PC-9 (cell line): ENCODE results near the gene SAMD5. TPM values are rescaled to one million over a fixed set of nuclear protein-coding genes. Genes with fewer than 3 reads are reported as not detected.

Experiments
- BruUV-seq: library from RNA; stranded (reverse); fragments of 400-500 nt; replicated peaks from 2 replicates; lab custom pipeline; 2021; lab: Mats Ljungman, UMichigan
- CTCF ChIA-PET: fragments of 300-600 bp; sonication (Branson Sonifier 250); formaldehyde crosslinking; loops from one replicate; lab custom pipeline; 2022; ENCODE audit warnings: antibody characterized with exemption; lab: Charles Lee
- POLR2A ChIA-PET: fragments of 300-600 bp; sonication (Branson Sonifier 250); formaldehyde crosslinking; loops from one replicate; lab custom pipeline; 2022; ENCODE audit warnings: antibody characterized with exemption; ENCODE audit not compliant: unreplicated experiment; lab: Charles Lee
- DNase-seq, 2 experiments: peaks; one replicate each; pipeline versions ENCODE4 v3.0.0 to v3.0.0-alpha.2; 2015 to 2022; ENCODE audit warnings: mixed read lengths in 1 of 2
- H2AFZ ChIP-seq: fragments of 200-600 bp; sonication (generic); 2 replicates; pipeline ENCODE4 v1.8.1; 2017; ENCODE audit warnings: antibody characterized with exemption
- H3F3A ChIP-seq: fragments of 200-600 bp; sonication (generic); 2 replicates; pipeline ENCODE4 v1.8.1; 2017; ENCODE audit warnings: antibody characterized with exemption, mild to moderate bottlenecking, low read depth; ENCODE audit not compliant: insufficient read depth
- H3K27ac ChIP-seq: fragments of 200-600 bp; sonication (generic); 2 replicates; pipeline ENCODE4 v1.6.1; 2016; ENCODE audit warnings: mixed run types
- H3K27me3 ChIP-seq: fragments of 200-600 bp; sonication (generic); 2 replicates; pipeline ENCODE4 v1.6.1; 2016; ENCODE audit warnings: low read depth, mixed run types; ENCODE audit not compliant: insufficient read depth
- H3K36me3 ChIP-seq: fragments of 200-600 bp; sonication (generic); 2 replicates; pipeline ENCODE4 v1.6.1; 2016; ENCODE audit warnings: low read depth, mixed run types
- H3K4me1 ChIP-seq: fragments of 200-600 bp; sonication (generic); replicated peaks from 2 replicates; pipeline ENCODE4 v1.6.1; 2016; ENCODE audit warnings: mixed run types; ENCODE audit not compliant: insufficient read depth
- H3K4me2 ChIP-seq: fragments of 200-600 bp; sonication (generic); 2 replicates; pipeline ENCODE4 v1.6.1; 2017; ENCODE audit warnings: mixed run types
- H3K4me3 ChIP-seq: fragments of 200-600 bp; sonication (generic); 2 replicates; pipeline ENCODE4 v1.6.1; 2016; ENCODE audit warnings: mixed run types
- H3K79me2 ChIP-seq: fragments of 200-600 bp; sonication (generic); 2 replicates; pipeline ENCODE4 v1.6.1; 2017; ENCODE audit warnings: low read depth, mixed run types
- H3K9me2 ChIP-seq: fragments of 200-600 bp; sonication (generic); 2 replicates; pipeline ENCODE4 v1.8.1; 2017; ENCODE audit warnings: mild to moderate bottlenecking; ENCODE audit not compliant: insufficient read depth
- H3K9me3 ChIP-seq: fragments of 200-600 bp; sonication (generic); 2 replicates; pipeline ENCODE4 v1.8.1; 2016; ENCODE audit warnings: low read depth; ENCODE audit not compliant: insufficient read depth
- H4K20me1 ChIP-seq: fragments of 200-600 bp; sonication (generic); 2 replicates; pipeline ENCODE4 v1.8.1; 2017; ENCODE audit not compliant: insufficient read depth
- EZH2 ChIP-seq: fragments of 200-600 bp; sonication (generic); IDR thresholded peaks from 2 replicates; pipeline ENCODE4 v1.8.0; 2017; ENCODE audit warnings: antibody characterized with exemption, low read depth
- intact Hi-C: fragments of 100-400 bp; cut with micrococcal nuclease; formaldehyde crosslinking; loops from one replicate; pipeline ENCODE4 v1.10.0; 2022; ENCODE audit not compliant: unreplicated experiment
- total RNA-seq: library from RNA; stranded (reverse); gene quantifications from 2 replicates; pipeline ENCODE4 v1.2.3, GENCODE V29; 2021
- TF ChIP-seq, protein P1 (sequence below): fragments of 200-600 bp; sonication (generic); conservative IDR thresholded peaks from 2 replicates; pipeline ENCODE4 v1.6.1; 2017; ENCODE audit warnings: mixed run types, antibody characterized with exemption, mild to moderate bottlenecking, moderate library complexity

The SAMD5 gene
- total RNA-seq, 1 experiment from 2014 or later, result 1.2 TPM

GRCh38 chr6:147611992-147612391 is 103.5 kb downstream of the SAMD5 start:
- no peak for DNase-seq
- no peaks in the 10 kb centered on the region for H3K27me3 ChIP-seq

DNA sequence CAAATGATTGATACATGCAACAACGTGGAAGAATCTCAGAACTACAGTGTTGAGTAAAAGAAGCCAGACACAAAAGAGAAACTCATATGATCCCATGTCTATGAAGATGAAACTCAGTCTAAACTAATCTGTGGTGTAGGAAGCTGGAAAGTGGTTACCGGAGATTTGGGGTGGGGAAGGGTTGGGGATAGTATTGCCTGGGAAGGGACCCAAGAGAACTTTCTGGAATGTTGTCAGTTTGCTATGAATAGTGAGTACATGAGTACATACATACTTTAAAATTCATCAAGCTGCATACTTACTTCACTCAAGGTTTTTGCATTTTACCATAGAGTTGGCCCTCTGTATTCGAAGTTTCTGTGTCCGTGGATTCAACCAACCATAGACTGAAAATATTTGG is 106.0 kb downstream of the SAMD5 start:
- TF ChIP-seq, protein P1, sequence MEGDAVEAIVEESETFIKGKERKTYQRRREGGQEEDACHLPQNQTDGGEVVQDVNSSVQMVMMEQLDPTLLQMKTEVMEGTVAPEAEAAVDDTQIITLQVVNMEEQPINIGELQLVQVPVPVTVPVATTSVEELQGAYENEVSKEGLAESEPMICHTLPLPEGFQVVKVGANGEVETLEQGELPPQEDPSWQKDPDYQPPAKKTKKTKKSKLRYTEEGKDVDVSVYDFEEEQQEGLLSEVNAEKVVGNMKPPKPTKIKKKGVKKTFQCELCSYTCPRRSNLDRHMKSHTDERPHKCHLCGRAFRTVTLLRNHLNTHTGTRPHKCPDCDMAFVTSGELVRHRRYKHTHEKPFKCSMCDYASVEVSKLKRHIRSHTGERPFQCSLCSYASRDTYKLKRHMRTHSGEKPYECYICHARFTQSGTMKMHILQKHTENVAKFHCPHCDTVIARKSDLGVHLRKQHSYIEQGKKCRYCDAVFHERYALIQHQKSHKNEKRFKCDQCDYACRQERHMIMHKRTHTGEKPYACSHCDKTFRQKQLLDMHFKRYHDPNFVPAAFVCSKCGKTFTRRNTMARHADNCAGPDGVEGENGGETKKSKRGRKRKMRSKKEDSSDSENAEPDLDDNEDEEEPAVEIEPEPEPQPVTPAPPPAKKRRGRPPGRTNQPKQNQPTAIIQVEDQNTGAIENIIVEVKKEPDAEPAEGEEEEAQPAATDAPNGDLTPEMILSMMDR, result no peak
- TF ChIP-seq EZH2, result no peak
- no peak for DNase-seq
- Histone ChIP-seq H3F3A (no peaks in the 10 kb centered on the region), H3K9me3 (no peaks in the 10 kb centered on the region), H3K36me3 (no peaks in the 10 kb centered on the region), H3K9me2 (no peaks in the 10 kb centered on the region), H3K4me2 (no peak overlapping the region), H3K27me3 (no peaks in the 10 kb centered on the region), H3K4me1 (no peaks in the 10 kb centered on the region), H2AFZ (no peak overlapping the region), H4K20me1 (no peaks in the 10 kb centered on the region), H3K4me3 (no peak overlapping the region), H3K27ac (no peak overlapping the region), H3K79me2 (no peaks in the 10 kb centered on the region)
- intact Hi-C loops, result no loop called here
- BruUV-seq, result no TSS peak
- ChIA-PET POLR2A (no interaction called here), CTCF (no interaction called here)

More at GRCh38 chr6:147611992-147612391, 103.5 kb downstream of the SAMD5 start:
- Histone ChIP-seq H3K4me3 (no peak overlapping the region), H3K36me3 (no peaks in the 10 kb centered on the region), H3K4me2 (no peak overlapping the region), H2AFZ (no peak overlapping the region), H3K79me2 (no peaks in the 10 kb centered on the region), H3K27ac (no peak overlapping the region), H3F3A (no peaks in the 10 kb centered on the region), H3K4me1 (no peaks in the 10 kb centered on the region), H4K20me1 (no peaks in the 10 kb centered on the region), H3K9me3 (no peaks in the 10 kb centered on the region), H3K9me2 (no peaks in the 10 kb centered on the region)
- no peak for TF ChIP-seq EZH2
- TF ChIP-seq, protein P1, result no peak
- ChIA-PET POLR2A (no interaction called here), CTCF (no interaction called here)
- intact Hi-C loops, result no loop called here
- BruUV-seq, result no TSS peak

- no peak overlapping the region for H3K4me3 ChIP-seq
- H3F3A ChIP-seq, result no peaks in the 10 kb centered on the region
- H3K9me2 ChIP-seq, result no peaks in the 10 kb centered on the region
- POLR2A ChIA-PET, result no interaction called here
- H3K4me2 ChIP-seq, result no peak overlapping the region
- no peaks in the 10 kb centered on the region for H3K9me3 ChIP-seq
- H4K20me1 ChIP-seq, result no peaks in the 10 kb centered on the region
- DNase-seq, result no peak
- no TSS peak for BruUV-seq
- H2AFZ ChIP-seq, result no peak overlapping the region
- H3K36me3 ChIP-seq, result no peaks in the 10 kb centered on the region
- no peak for TF ChIP-seq EZH2
- TF ChIP-seq, protein P1, result no peak
- CTCF ChIA-PET, result no interaction called here
- H3K27me3 ChIP-seq, result no peaks in the 10 kb centered on the region
- no peaks in the 10 kb centered on the region for H3K79me2 ChIP-seq
- intact Hi-C loops, result no loop called here
- H3K27ac ChIP-seq, result no peak overlapping the region
- no peaks in the 10 kb centered on the region for H3K4me1 ChIP-seq
These were observed 107.4 kb downstream of the SAMD5 start for GRCh38 chr6:147615659-147616456.
